ENCODE measurements around the gene OSBPL3. TPM values are rescaled to one million over a fixed set of nuclear protein-coding genes. Genes with fewer than 3 reads are reported as not detected.

The OSBPL3 gene
- total RNA-seq, 1 experiment from 2014 or later: 45.1 TPM

DNA sequence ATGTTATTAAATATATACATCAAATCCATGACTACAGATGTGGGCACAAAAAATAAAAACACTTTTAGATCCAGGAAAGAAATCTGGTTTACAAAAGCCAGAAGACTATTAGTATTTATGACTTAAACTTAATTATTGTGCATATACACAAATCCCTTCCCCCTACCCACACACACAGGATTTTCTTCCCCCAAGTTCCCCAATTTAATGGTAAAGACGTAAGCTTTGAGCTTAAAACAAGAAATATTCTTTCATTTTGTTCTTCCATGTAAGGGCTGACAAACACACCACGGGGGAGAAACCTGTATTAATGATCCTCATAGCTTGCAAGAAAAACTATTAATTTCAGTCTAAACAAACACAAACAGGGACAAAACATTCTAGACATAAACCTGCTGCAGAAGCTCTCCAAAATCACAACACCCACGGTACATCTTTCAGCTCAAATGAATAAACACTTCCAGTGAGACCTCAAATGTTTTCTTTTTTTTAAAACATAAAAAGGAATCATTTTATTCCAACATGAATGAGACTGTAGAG lies 28.5 kb downstream of the OSBPL3 start:
- Histone ChIP-seq H3K4me1 (peaks cover 4% of the 10 kb centered on the region), H3K27me3 (replicated peaks; ENCODE audit: control insufficient read depth, insufficient read depth, low read length) (no peaks in the 10 kb centered on the region), H3K36me3 (ENCODE audit: control insufficient read depth, insufficient read depth, low read length) (no peaks in the 10 kb centered on the region), H3K4me3 (ENCODE audit: low read depth, low read length) (no peak overlapping the region), H3K9me3 (no peaks in the 10 kb centered on the region)
- Mint-ChIP-seq H3K4me1 (ENCODE audit: low read depth, unreplicated experiment) (peaks cover 9% of the 10 kb centered on the region), H3K27me3 (ENCODE audit: insufficient read depth, unreplicated experiment) (no peaks in the 10 kb centered on the region), H3K4me3 (ENCODE audit: unreplicated experiment) (no peak overlapping the region), H3K27ac (ENCODE audit: unreplicated experiment) (no peak overlapping the region), H3K9me3 (ENCODE audit: unreplicated experiment) (no peaks in the 10 kb centered on the region), H3K36me3 (ENCODE audit: insufficient read depth, unreplicated experiment) (no peaks in the 10 kb centered on the region)
- no peak for TF ChIP-seq CTCF (IDR thresholded peaks at IDR 0.05; ENCODE audit: insufficient read depth in 1 of 2, low read depth in 1 of 2, low read length in 1 of 2, severe bottlenecking in 1 of 2, unreplicated experiment in 1 of 2)
- no TSS peak for BruUV-seq (replicated peaks)
- DNase-seq: no peak
- POLR2A ChIA-PET: no interaction called here
- CTCF ChIA-PET: interaction anchor here (0.6 kb wide), 1 partner anchor 47 kb away, joined by 3 read pairs; no protein-coding TSS in a partner anchor
- intact Hi-C loops (cut with micrococcal nuclease; ENCODE audit: unreplicated experiment): no loop called here

DNA sequence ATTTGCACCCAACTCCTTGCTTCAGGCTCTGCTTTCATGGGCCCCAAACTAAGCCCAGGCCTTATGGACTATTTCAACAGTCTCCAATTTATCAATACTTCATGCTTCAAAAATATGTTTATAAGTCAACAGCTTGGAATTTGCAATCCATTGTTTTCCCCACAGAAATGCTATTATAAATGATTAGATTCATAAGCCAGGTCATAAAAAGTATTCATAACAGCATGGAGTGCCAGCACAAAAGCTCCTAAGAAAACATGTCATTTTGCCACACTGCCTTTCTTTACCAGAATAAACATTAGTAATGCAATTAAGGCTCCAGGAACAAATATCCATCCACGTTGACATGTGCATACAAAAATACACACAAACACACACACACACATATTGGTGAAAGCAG lies 30.1 kb downstream of the OSBPL3 start:
- intact Hi-C loops (cut with micrococcal nuclease; ENCODE audit: unreplicated experiment): no loop called here
- CTCF ChIA-PET: no interaction called here
- Histone ChIP-seq H3K27me3 (replicated peaks; ENCODE audit: control insufficient read depth, insufficient read depth, low read length) (no peaks in the 10 kb centered on the region), H3K4me1 (peaks cover 8% of the 10 kb centered on the region), H3K4me3 (ENCODE audit: low read depth, low read length) (no peak overlapping the region), H3K36me3 (ENCODE audit: control insufficient read depth, insufficient read depth, low read length) (no peaks in the 10 kb centered on the region), H3K9me3 (no peaks in the 10 kb centered on the region)
- peaks cover 15% of the 10 kb centered on the region for H3K4me1 Mint-ChIP-seq (ENCODE audit: low read depth, unreplicated experiment)
- POLR2A ChIA-PET: no interaction called here
- no peak for DNase-seq
- H3K36me3 Mint-ChIP-seq (ENCODE audit: insufficient read depth, unreplicated experiment): no peaks in the 10 kb centered on the region
- no peaks in the 10 kb centered on the region for H3K9me3 Mint-ChIP-seq (ENCODE audit: unreplicated experiment)
- H3K27ac Mint-ChIP-seq (ENCODE audit: unreplicated experiment): no peak overlapping the region
- TF ChIP-seq CTCF (IDR thresholded peaks at IDR 0.05; ENCODE audit: insufficient read depth in 1 of 2, low read depth in 1 of 2, low read length in 1 of 2, severe bottlenecking in 1 of 2, unreplicated experiment in 1 of 2): no peak
- H3K27me3 Mint-ChIP-seq (ENCODE audit: insufficient read depth, unreplicated experiment): no peaks in the 10 kb centered on the region
- BruUV-seq (replicated peaks): no TSS peak
- H3K4me3 Mint-ChIP-seq (ENCODE audit: unreplicated experiment): no peak overlapping the region

DNA sequence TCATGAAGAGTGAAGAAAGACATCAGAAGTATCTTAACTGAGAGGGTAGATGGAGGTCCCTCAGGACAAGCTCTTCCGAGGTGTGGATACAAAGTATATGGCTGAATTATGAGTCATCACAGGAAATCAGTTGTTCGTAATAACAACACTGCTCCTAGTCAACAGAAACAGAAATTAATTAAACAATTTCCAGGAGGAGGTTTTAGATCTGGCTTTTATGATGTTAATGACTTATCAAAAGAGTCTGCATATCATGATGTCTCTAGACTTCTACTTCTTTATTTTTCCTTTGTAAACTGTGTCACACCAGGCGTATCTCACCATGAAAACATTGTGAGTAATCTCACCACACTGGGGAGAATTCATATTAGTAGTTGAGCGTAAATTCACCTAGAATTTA lies 31.2 kb downstream of the OSBPL3 start:
- no peak overlapping the region for H3K27ac Mint-ChIP-seq (ENCODE audit: unreplicated experiment)
- intact Hi-C loops (cut with micrococcal nuclease; ENCODE audit: unreplicated experiment): no loop called here
- no peak for TF ChIP-seq CTCF (IDR thresholded peaks at IDR 0.05; ENCODE audit: insufficient read depth in 1 of 2, low read depth in 1 of 2, low read length in 1 of 2, severe bottlenecking in 1 of 2, unreplicated experiment in 1 of 2)

More for the DNA sequence above, 31.2 kb downstream of the OSBPL3 start:
- ChIA-PET CTCF (interaction anchor here (2.0 kb wide), 1 partner anchor 31 kb away, joined by 6 read pairs; the partner anchor contains the start of gene OSBPL3), POLR2A (no interaction called here)
- Histone ChIP-seq H3K4me3 (ENCODE audit: low read depth, low read length) (no peak overlapping the region), H3K36me3 (ENCODE audit: control insufficient read depth, insufficient read depth, low read length) (no peaks in the 10 kb centered on the region), H3K27me3 (replicated peaks; ENCODE audit: control insufficient read depth, insufficient read depth, low read length) (no peaks in the 10 kb centered on the region), H3K4me1 (peaks cover 8% of the 10 kb centered on the region), H3K9me3 (no peaks in the 10 kb centered on the region)
- Mint-ChIP-seq H3K9me3 (ENCODE audit: unreplicated experiment) (no peaks in the 10 kb centered on the region), H3K27me3 (ENCODE audit: insufficient read depth, unreplicated experiment) (no peaks in the 10 kb centered on the region), H3K4me3 (ENCODE audit: unreplicated experiment) (no peak overlapping the region), H3K36me3 (ENCODE audit: insufficient read depth, unreplicated experiment) (no peaks in the 10 kb centered on the region), H3K4me1 (ENCODE audit: low read depth, unreplicated experiment) (peaks cover 15% of the 10 kb centered on the region)
- no TSS peak for BruUV-seq (replicated peaks)
- no peak for DNase-seq
